GM23248 (cell line): ENCODE measurements around the gene PHACTR3.

Experiments
- EZH2 ChIP-seq: fragments of 200-600 bp; sonication (generic); IDR thresholded peaks from 2 replicates; pipeline ENCODE4 v1.6.1; 2018; ENCODE audit warnings: antibody characterized with exemption, mild to moderate bottlenecking; ENCODE audit not compliant: insufficient read depth, poor library complexity, severe bottlenecking
- EZH2phosphoT487 ChIP-seq: fragments of 200-600 bp; sonication (generic); IDR thresholded peaks from 2 replicates; pipeline ENCODE4 v1.6.1; 2018; ENCODE audit warnings: antibody characterized with exemption, moderate library complexity, mild to moderate bottlenecking, low read depth; ENCODE audit not compliant: insufficient read depth

DNA sequence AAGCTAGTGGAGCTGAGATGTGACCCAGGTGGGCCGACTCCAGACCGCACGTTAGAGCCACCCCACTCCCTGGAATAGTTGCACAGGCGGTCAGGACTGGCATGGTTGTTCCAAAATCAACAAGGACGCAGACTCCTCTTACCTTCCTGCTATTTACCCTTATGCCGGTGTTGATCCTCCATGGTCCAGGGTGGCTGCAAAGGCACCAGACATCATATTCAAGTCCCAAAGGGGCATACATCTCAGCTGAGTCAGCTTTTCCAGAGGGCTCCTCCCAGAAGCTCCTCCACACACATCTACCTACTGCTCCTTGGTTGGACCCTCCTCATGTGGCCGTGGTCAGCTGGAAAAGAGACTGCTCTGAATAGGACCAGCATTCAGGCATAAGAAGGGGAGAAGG, 216.9 kb downstream of the PHACTR3 start:
- TF ChIP-seq EZH2, result no peak
- TF ChIP-seq EZH2phosphoT487, result no peak
